Activated naive CD8-positive, alpha-beta T cell treated with anti-CD3 and anti-CD28 coated beads, Interleukin-2, amount 50 U/mL, for 24 hours (primary cell): Measurements from ENCODE around the gene SMCO4.
A peak's percentile ranks its signal among the peaks of the same experiment; 100 is the strongest.
"Not testable (repeated sequence)": the region's sequence is repeated elsewhere in the genome, so short reads cannot be mapped to it uniquely, and the experiment has no call there.

Experiments used
- ATAC-seq: fragments of 150-1000 bp; cut with Tn5 transposase; one replicate; pipeline ENCODE4 v1.10.0; 2021
- DNase-seq: peaks from one replicate; pipeline ENCODE4 v3.0.0; 2021
- H3K27ac Mint-ChIP-seq: one replicate; pipeline ENCODE4 v1.8.0; 2021; ENCODE audit warnings: mild to moderate bottlenecking, mixed read lengths
- H3K27me3 Mint-ChIP-seq: one replicate; pipeline ENCODE4 v1.8.0; 2021; ENCODE audit warnings: mixed read lengths
- H3K36me3 Mint-ChIP-seq: one replicate; pipeline ENCODE4 v1.8.0; 2021; ENCODE audit warnings: low read depth, mixed read lengths
- H3K4me1 Mint-ChIP-seq: one replicate; pipeline ENCODE4 v1.8.0; 2021; ENCODE audit warnings: mixed read lengths
- H3K4me3 Mint-ChIP-seq: one replicate; pipeline ENCODE4 v1.8.0; 2021; ENCODE audit warnings: mild to moderate bottlenecking, moderate library complexity, mixed read lengths
- H3K9me3 Mint-ChIP-seq: one replicate; pipeline ENCODE4 v1.8.0; 2021; ENCODE audit warnings: mixed read lengths

Gene SMCO4

DNA sequence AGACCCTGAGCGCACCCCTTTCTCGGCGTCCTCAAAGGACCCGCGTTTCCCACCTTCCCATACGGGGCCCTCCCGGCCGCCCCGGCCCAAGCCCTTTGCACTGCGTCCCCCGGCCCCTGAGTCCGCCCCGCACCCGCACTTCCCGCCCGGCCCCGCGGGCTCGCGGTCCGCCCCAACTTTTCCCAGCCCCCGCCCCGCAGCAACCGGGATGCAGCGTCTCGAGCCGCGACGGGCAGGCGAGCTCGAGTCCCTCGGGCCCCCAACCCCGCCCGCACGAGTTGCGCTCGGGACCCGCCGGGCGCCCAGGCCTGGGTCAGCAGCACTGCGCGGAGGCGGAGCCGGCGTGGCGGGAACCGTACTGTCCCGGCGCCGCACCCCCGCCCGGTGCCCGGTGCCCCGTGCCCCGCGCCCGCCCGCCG is 371 bp downstream of the SMCO4 start:
- DNase-seq (peak; percentile 13), ATAC-seq (peak; percentile 27)
- Mint-ChIP-seq H3K27ac (no peak overlapping the region), H3K4me1 (peaks cover 13% of the 10 kb centered on the region), H3K9me3 (no peaks in the 10 kb centered on the region), H3K36me3 (no peaks in the 10 kb centered on the region), H3K27me3 (peaks cover 21% of the 10 kb centered on the region), H3K4me3 (peak overlapping the region; percentile 74)

GRCh38 chr11:93541884-93542810 is 1.0 kb downstream of the SMCO4 start:
- no peaks in the 10 kb centered on the region for H3K36me3 Mint-ChIP-seq
- ATAC-seq = peak; percentile 40
- H3K27ac Mint-ChIP-seq = peak overlapping the region; percentile 52
- peak; percentile 22 for DNase-seq
- peaks cover 13% of the 10 kb centered on the region for H3K4me1 Mint-ChIP-seq
- peaks cover 24% of the 10 kb centered on the region for H3K27me3 Mint-ChIP-seq
- peak overlapping the region; percentile 74 for H3K4me3 Mint-ChIP-seq
- no peaks in the 10 kb centered on the region for H3K9me3 Mint-ChIP-seq

DNA sequence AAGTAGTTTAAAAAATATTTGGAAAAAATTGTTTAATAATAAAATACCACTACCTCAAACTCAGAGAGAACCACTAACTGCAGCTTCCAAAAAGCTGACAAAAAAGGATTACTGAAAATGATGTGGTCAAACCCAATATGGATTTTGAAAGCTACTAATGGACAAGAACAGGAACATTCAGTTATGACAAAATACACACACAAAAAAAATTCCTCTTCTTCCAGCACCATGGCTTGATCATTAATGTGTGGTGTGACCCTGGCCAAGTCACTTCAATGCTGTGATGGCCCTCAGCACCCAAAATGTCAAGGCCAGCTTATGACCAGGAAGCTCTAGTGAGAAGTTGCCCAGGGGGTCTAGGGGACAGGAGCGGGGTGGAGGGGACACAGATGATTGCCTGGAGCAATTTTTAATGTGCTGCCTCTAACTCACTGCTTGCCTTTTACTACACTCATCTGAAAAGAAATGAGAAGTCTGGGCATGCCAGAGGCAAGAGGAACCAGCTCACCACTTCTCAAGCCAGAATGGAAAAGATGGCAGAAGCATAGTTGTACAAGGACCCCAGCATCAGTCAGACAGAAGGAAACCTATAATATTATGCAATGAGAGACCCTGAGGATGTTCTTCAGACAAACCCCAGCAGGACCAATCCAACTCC is 2.2 kb downstream of the SMCO4 start:
- DNase-seq (no peak), ATAC-seq (no peak)
- H3K4me1 Mint-ChIP-seq = peaks cover 13% of the 10 kb centered on the region
- H3K27me3 Mint-ChIP-seq = peaks cover 23% of the 10 kb centered on the region
- H3K27ac Mint-ChIP-seq = no peak overlapping the region
- H3K4me3 Mint-ChIP-seq = no peak overlapping the region
- H3K36me3 Mint-ChIP-seq = no peaks in the 10 kb centered on the region
- no peaks in the 10 kb centered on the region for H3K9me3 Mint-ChIP-seq

DNA sequence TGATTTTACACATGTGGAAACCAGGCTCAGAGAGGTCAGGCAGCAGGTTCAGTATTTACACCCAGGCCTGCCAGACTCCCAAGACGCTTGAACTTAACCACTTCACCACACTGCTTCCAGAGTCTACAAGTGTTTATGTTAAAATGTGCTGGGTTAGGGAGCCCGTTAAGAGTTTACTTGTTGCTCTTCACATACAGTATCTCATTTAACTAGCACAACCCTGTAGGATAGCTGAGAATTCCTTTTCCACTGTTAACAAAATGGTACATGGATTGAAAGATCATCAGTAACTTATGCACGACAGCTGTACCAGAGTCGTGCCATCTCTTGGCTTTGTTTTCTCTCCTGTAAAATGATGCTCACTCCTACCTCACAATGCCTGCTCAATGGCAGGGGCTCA is 2.9 kb downstream of the SMCO4 start:
- no peak overlapping the region for H3K4me3 Mint-ChIP-seq
- H3K9me3 Mint-ChIP-seq = no peaks in the 10 kb centered on the region
- no peak overlapping the region for H3K27ac Mint-ChIP-seq
- no peaks in the 10 kb centered on the region for H3K36me3 Mint-ChIP-seq
- H3K4me1 Mint-ChIP-seq = peaks cover 15% of the 10 kb centered on the region
- ATAC-seq (no peak), DNase-seq (no peak)
- H3K27me3 Mint-ChIP-seq = peaks cover 18% of the 10 kb centered on the region

DNA sequence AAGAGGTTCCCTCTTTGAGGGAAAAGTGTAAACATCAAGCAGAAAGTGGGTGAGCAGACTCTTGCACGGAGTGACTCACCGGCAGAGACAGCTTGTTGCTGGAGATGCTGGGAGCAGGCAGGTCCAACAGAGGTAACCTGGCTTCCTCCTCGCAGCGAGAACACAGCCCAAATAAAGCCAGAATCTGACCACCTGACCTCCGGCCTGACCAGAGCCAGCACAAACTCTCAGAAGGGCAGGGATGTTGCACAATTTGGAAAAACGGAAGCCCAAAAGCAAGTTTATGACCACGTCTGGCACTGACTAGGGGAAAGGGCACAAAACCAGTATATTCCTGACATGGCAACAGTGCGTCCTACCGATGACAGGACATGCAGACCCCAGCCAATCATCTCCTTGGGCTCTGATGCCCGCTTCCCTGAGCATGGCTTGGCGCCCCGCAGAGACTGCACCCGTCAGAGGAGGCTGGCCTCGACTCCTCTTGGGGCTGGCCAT is 5.4 kb downstream of the SMCO4 start:
- Mint-ChIP-seq H3K27me3 (peaks cover 11% of the 10 kb centered on the region), H3K9me3 (no peaks in the 10 kb centered on the region), H3K4me1 (peaks cover 7% of the 10 kb centered on the region), H3K4me3 (no peak overlapping the region), H3K36me3 (no peaks in the 10 kb centered on the region), H3K27ac (no peak overlapping the region)
- no peak for DNase-seq
- no peak for ATAC-seq

DNA sequence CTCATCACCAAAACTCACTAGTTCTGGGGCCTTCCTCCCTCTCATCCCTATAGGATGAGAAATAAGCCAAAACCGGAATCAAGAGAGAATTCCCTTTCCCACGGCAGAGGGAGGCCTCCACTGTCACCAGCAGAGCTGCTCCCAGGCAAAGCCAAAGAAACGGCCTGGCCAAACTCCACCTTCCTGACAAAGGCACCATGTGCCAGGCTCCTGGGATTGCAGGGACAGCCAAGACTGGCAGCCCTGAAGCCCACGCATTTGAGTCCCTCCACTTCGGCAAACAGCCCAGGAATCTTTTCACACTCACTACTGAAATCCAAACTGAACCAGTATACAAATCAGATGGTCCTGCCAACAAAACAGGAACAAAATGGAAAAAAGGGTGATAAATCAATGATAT is 6.1 kb downstream of the SMCO4 start:
- Mint-ChIP-seq H3K27ac (no peak overlapping the region), H3K36me3 (no peaks in the 10 kb centered on the region), H3K9me3 (no peaks in the 10 kb centered on the region), H3K4me1 (peaks cover 10% of the 10 kb centered on the region), H3K27me3 (peaks cover 8% of the 10 kb centered on the region), H3K4me3 (no peak overlapping the region)
- ATAC-seq (no peak), DNase-seq (no peak)

DNA sequence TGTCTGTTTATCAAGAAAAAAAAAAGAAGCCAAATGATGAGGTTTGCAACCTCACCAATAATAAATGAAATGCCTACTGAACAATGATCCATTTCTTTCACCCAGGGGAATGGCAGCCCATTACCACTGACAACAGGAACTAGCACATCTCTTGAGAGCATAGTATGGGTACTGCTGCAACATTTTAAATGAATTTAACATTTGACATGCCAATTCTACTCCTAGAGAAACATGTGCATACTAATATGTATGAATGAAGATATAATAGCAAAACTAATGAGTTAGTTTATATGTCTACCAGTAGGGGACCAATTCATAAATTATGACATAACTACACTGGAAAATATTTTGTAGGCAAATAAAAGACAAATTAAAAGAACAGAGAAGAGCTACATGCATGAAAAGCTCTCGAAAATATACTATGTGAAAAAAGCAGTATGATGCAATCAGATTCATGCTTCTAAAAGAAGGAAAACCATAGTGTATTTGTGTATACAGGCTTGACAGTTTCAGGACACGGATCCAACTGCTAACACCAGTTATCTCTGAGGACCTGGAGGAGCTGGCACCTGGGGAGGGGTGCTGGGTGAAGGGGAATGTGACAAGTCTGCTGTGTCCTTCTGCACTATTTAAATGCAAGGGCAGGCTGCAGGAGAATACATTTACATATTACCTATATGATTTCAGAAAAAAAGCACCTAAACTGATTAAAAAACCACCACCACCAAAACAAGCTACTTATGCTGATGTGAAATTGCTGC is 6.9 kb downstream of the SMCO4 start:
- H3K9me3 Mint-ChIP-seq = no peaks in the 10 kb centered on the region
- H3K36me3 Mint-ChIP-seq = no peaks in the 10 kb centered on the region
- no peak overlapping the region for H3K4me3 Mint-ChIP-seq
- DNase-seq (no peak), ATAC-seq (no peak)
- peaks cover 10% of the 10 kb centered on the region for H3K4me1 Mint-ChIP-seq
- H3K27me3 Mint-ChIP-seq = peaks cover 6% of the 10 kb centered on the region
- no peak overlapping the region for H3K27ac Mint-ChIP-seq

- H3K4me3 Mint-ChIP-seq, H3K27me3 Mint-ChIP-seq, H3K36me3 Mint-ChIP-seq, H3K27ac Mint-ChIP-seq, DNase-seq, ATAC-seq, H3K9me3 Mint-ChIP-seq: not testable (repeated sequence)
- peaks cover 14% of the 10 kb centered on the region for H3K4me1 Mint-ChIP-seq
These were observed 7.6 kb downstream of the SMCO4 start for GRCh38 chr11:93535578-93535977.

DNA sequence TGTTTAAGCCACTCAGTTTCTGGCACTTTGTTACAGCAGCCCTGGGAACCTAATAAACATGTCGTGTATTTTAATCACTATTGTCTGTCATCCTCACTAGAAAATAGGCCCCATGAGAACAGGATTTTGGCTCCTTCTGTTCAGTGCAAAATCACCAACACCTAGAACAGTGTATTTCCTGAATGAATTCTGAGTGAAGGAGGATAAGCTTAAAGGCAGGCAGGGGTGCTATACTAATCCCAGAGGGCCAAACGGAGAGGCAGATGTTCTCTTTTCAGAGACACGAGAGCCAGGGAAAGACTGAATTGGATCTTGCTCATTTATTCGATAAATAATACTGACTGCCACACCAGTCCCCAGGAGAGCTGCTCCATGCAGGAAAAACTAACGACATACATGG is 10.4 kb downstream of the SMCO4 start:
- Mint-ChIP-seq H3K36me3 (no peaks in the 10 kb centered on the region), H3K4me1 (peaks cover 29% of the 10 kb centered on the region), H3K27me3 (peaks cover 6% of the 10 kb centered on the region), H3K4me3 (no peak overlapping the region), H3K27ac (no peak overlapping the region), H3K9me3 (no peaks in the 10 kb centered on the region)
- no peak for ATAC-seq
- no peak for DNase-seq

DNA sequence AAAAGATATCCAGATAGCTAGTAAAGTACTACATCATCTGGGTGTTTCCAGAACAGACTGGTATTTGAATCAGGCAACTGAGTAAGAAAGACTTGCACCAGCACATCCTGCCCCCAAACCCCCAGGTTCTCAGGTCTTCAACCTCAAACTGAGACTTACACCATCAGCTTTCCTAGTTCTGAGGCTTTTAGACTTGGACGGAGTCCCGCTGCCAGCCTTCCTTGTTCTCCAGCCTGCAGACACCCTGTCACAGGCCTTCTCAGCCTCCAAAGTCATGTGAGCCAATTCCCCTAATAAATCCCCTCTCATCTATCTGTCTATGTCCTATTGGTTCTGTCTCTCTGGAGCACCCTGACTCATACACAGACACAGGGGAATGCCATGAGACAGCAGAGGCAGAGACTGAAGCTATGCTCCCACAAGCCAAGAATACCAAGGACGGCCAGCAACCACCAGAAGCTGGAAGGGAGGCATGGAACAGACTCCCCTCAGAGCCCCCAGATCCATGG is 10.9 kb downstream of the SMCO4 start:
- H3K4me3 Mint-ChIP-seq = no peak overlapping the region
- peaks cover 29% of the 10 kb centered on the region for H3K4me1 Mint-ChIP-seq
- peaks cover 2% of the 10 kb centered on the region for H3K27me3 Mint-ChIP-seq
- no peaks in the 10 kb centered on the region for H3K9me3 Mint-ChIP-seq
- H3K36me3 Mint-ChIP-seq = no peaks in the 10 kb centered on the region
- peak overlapping the region; percentile 41 for H3K27ac Mint-ChIP-seq
- ATAC-seq (peak; percentile 42), DNase-seq (no peak)

DNA sequence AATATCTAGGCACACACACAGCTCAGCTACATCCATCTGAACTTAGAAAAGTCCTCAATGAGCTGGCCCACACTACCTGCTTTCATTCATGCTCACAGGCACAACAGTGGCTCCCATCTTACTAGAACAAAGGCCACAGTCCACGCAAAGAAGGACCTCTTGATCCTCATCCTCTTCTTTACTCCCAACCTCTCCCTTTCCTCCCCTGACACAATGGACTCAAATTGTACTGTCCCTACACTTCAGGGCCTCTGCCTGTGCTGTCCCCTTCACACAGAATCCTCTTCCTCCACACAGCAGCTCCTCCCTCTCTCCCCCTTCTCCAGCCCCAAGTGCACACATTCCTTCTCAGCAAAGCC is 12.7 kb downstream of the SMCO4 start:
- peaks cover 41% of the 10 kb centered on the region for H3K4me1 Mint-ChIP-seq

GRCh38 chr11:93529707-93530467 is 13.3 kb downstream of the SMCO4 start:
- peaks cover 43% of the 10 kb centered on the region for H3K4me1 Mint-ChIP-seq
- H3K4me3 Mint-ChIP-seq = no peak overlapping the region
- no peak overlapping the region for H3K27ac Mint-ChIP-seq
- H3K9me3 Mint-ChIP-seq = no peaks in the 10 kb centered on the region
- no peaks in the 10 kb centered on the region for H3K27me3 Mint-ChIP-seq
- ATAC-seq (peak; percentile 59), DNase-seq (no peak)
- no peaks in the 10 kb centered on the region for H3K36me3 Mint-ChIP-seq

More for the DNA sequence above, 12.7 kb downstream of the SMCO4 start:
- H3K36me3 Mint-ChIP-seq = no peaks in the 10 kb centered on the region
- no peaks in the 10 kb centered on the region for H3K9me3 Mint-ChIP-seq
- ATAC-seq (no peak), DNase-seq (no peak)
- H3K27ac Mint-ChIP-seq = peak overlapping the region; percentile 28
- no peaks in the 10 kb centered on the region for H3K27me3 Mint-ChIP-seq
- H3K4me3 Mint-ChIP-seq = no peak overlapping the region

DNA sequence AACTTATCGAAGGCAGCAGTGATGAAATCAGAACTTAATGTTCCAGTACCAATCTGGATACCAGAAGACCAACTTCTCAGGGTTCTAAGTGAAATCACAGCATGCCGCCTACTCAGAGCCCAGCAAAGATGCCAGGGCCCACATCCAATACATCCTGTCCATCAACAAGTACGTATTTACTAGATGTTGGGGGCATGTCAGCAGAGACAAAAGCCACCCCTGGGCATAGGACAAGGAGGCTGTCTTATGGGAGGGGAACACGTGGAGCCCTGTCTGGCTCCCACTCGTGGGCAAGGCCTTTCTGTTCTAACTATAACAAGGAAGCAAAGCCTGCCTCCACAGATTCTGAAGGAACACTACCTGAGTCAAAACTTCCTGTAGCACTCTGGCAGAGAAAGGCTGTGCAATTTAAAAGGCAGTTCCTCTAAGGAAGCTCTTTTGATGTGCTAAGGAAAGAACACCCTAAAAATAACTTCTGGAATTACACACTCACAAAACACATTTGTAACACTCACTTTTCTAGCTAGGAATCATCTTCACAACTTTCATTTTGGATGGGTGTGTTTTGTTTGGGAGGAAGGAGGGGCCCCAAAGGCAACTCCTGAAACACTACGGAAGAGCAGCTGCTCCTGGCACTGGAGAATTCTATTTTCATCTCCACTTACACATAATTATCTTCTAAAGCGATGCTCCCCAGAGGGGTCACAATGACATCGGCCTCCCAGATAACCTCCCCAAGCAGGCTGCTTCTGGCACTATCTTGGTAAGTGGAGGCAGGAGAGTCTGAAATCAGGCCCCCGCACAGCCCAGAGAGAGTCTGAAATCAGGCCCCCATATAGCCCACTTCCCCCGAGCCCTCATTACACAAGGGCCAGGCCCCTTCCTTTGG is 14.2 kb downstream of the SMCO4 start:
- Mint-ChIP-seq H3K4me3 (no peak overlapping the region), H3K4me1 (peaks cover 50% of the 10 kb centered on the region), H3K27me3 (no peaks in the 10 kb centered on the region), H3K27ac (no peak overlapping the region), H3K36me3 (no peaks in the 10 kb centered on the region), H3K9me3 (no peaks in the 10 kb centered on the region)
- DNase-seq (no peak), ATAC-seq (no peak)
